ENCODE measurements around the gene NLGN1.

NLGN1 gene

GRCh38 chr3:173893835-173894234 lies 496.3 kb downstream of the NLGN1 start:
- no peak for DNase-seq (ENCODE audit: low read depth in 1 of 2, low spot score in 1 of 2)

DNA sequence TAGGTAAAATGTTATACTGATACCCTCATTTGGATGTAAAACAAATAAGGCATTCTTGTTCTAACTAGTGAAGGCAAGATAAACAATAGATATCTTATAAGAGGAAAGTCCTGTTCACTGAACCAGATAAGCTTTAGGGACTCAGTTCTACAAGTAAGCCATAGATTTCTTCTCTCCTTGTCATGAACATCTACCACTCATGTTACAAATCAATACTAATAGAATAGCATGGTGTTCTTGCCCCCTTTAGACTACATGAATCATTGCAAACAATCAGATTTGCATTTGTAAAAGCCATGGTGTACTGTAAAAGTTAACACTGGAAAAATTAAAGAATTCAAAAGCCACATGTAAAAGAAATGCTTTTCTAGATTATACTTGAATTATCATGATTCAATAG lies 500.1 kb downstream of the NLGN1 start:
- DNase-seq (ENCODE audit: low read depth in 1 of 2, low spot score in 1 of 2), result no peak

DNA sequence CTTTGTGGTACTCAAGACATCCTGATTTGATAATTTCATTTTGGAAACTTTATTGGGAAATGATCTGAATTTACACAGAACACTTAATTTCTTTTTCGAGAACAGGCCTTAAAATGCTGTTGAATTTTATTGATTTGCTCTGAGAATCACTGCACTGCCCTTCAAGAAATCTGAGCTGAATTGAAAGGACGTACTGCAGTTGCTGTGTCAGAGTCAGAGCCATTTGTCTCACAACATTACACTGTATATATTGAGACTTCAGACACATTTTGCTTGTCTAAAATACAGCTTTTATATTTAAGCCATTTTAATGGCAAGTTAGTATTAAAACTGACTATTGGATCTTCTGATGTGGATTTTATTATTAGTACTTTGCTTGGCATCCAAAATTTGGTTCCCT lies 504.1 kb downstream of the NLGN1 start:
- no peak for DNase-seq (ENCODE audit: low read depth in 1 of 2, low spot score in 1 of 2)

DNA sequence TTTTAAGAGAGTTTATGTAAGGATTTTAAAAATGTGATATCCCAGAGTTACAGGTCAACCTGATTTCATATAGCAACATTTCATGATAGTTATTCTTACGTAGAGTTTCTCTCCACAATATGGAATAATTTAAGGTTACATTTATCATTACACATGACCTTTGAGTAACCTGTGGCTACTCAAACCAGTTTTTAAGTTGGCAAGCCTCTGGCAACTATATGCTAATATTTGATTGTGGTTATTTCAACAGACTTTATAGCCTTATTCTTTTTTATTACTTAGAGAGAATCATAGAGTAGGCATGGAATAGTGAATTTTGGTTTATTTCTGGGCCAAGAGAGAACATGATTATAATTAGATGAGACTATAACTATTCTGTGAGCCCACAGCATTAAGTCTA lies 504.9 kb downstream of the NLGN1 start:
- DNase-seq (ENCODE audit: low read depth in 1 of 2, low spot score in 1 of 2), result no peak

GRCh38 chr3:173902871-173903270 lies 505.3 kb downstream of the NLGN1 start:
- DNase-seq (ENCODE audit: low read depth in 1 of 2, low spot score in 1 of 2), result no peak

- DNase-seq (ENCODE audit: low read depth in 1 of 2, low spot score in 1 of 2), result no peak
Observed at GRCh38 chr3:173905381-173905780, 507.8 kb downstream of the NLGN1 start.

DNA sequence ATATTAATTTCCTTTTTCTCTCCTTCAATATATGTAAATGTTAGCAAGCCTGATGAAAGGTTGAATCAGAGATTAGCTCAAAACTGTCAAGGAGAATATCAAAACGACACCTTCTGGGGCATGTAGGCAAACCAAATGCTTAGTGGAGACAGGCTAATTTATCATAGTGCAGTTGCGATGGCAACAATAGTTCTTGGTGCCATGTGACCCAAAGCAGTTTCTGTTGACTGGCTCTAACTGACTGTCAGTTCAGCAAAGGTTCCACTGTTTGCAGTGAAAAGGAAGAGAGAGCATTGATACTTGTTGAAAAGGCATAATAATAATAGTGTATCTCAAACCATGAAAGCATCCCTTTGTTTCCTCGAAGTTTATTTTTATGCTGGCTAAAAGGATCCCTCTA lies 513.9 kb downstream of the NLGN1 start:
- DNase-seq (ENCODE audit: low read depth in 1 of 2, low spot score in 1 of 2), result no peak

DNA sequence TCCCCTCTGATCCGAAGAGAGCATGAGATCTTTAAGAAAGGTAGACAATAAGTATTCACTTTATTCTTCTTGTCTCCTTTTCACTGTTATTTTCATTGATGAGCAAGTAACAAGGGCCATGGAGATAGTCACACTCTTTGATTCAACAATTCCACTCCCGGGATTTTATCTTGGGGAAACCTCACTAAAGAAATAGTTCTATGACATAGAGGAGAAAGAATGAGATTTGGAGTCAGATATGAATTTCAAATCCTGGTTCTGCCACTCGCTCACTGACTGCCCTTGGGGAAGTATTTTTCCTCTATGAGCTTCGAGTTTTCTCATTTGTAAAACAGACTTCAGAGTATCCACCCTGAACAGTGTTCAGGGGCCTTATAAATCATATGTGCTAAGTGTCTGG lies 514.6 kb downstream of the NLGN1 start:
- no peak for DNase-seq (ENCODE audit: low read depth in 1 of 2, low spot score in 1 of 2)

GRCh38 chr3:173913397-173913796 lies 515.9 kb downstream of the NLGN1 start:
- no peak for DNase-seq (ENCODE audit: low read depth in 1 of 2, low spot score in 1 of 2)

DNA sequence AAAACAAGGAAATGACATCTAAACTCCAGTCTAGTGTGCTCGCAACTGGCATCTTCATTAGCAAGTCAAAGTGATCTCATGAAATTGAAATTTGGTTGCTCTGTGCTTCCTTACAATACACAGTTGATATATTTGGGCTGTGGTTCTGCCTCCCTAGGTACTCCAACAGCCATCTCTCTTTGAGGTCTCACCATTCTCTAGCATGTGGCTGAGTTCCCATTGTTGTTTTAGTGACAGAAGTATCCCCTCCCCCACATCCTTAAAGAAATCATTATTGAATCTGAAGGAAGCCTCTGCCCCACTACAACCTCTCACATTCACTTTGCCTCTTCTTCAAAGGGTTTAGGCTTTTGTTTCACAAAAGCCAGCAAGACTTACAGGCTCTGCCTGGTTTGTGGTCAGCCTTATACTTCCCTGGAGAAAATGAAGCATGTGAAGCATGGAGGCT lies 516.5 kb downstream of the NLGN1 start:
- no peak for DNase-seq (ENCODE audit: low read depth in 1 of 2, low spot score in 1 of 2)

GRCh38 chr3:173916799-173917198 lies 519.3 kb downstream of the NLGN1 start:
- DNase-seq (ENCODE audit: low read depth in 1 of 2, low spot score in 1 of 2), result no peak

DNA sequence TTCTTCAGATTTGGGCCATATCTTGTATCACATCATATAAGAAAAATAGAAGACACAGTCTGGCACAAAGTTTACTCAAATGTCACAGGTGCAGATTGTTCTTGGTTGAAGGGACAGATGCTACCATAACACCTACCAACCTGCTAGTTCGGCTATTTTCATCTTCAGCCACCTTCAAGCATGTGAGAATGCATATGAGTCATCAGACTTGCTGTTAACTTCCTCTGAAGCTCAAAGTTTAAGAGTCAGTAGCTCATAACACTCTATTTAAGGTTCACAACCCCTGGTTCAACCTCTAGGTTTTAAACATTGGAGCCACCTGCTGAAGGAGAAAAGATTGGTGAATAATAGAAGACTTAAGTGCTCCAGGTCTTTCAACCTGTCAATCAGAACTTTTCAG lies 522.8 kb downstream of the NLGN1 start:
- DNase-seq (ENCODE audit: low read depth in 1 of 2, low spot score in 1 of 2), result no peak

GRCh38 chr3:173921732-173922131 lies 524.2 kb downstream of the NLGN1 start:
- no peak for DNase-seq (ENCODE audit: low read depth in 1 of 2, low spot score in 1 of 2)

DNA sequence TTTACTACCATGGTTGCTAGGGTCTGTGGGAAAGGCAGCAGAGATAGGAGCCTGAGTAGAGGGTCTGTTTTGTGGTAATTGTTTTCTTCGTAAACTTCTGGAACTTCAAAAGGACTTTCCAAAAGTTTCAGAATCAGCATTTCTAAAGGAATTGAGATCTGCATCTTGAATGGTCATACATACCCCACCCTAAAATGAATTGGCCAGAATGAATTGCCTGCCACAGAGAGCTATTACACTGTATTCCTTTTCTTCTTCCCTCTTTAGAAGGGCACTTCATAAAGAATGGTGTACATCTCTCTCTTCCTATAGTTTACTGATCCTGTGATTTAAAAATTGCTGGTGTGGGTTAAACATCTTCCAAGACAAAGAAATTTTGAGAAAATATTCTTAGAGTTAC lies 525.7 kb downstream of the NLGN1 start:
- DNase-seq (ENCODE audit: low read depth in 1 of 2, low spot score in 1 of 2), result no peak

DNA sequence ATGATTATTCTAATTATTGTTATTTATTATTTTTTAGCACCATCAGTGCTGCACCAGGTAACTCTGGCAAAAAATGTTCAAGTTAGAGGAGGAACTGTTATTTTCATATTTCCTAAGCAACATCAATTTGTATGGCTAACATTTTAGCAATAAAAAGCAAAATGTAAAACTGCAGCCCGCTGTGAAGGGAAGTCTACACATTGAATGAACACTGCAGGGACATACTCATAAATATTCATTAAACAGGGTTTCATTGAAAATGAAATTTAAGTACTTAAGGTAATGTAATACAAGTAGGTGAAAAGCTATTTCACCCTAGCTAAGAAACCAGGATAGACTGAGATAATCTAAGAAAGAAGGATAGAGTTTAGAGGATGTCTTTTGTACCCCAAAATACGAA lies 532.7 kb downstream of the NLGN1 start:
- DNase-seq (ENCODE audit: low read depth in 1 of 2, low spot score in 1 of 2), result no peak

DNA sequence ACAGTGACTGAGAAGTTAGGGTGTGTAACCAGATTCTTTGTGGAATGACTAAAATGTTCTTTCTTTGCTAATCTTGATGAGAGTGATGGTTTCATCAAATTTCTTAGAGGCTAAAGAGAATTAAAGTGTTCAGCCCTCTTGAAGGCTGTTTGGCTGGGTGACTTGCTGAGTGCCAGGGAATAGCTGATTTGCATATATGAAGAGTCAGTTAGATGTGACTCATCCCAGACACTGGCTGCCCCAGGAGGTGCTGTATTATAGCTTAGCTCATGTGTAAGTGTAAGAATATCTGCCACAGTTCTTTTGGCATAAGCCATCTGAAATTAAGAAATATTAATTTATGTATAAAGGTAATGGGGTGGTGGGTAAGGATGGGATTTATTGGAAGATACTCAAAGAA lies 535.1 kb downstream of the NLGN1 start:
- no peak for DNase-seq (ENCODE audit: low read depth in 1 of 2, low spot score in 1 of 2)

GRCh38 chr3:173933113-173933512 lies 535.6 kb downstream of the NLGN1 start:
- DNase-seq (ENCODE audit: low read depth in 1 of 2, low spot score in 1 of 2), result no peak

GRCh38 chr3:173936316-173936715 lies 538.8 kb downstream of the NLGN1 start:
- no peak for DNase-seq (ENCODE audit: low read depth in 1 of 2, low spot score in 1 of 2)

GRCh38 chr3:173938159-173938558 lies 540.6 kb downstream of the NLGN1 start:
- DNase-seq (ENCODE audit: low read depth in 1 of 2, low spot score in 1 of 2), result no peak

GRCh38 chr3:173938616-173939015 lies 541.1 kb downstream of the NLGN1 start:
- DNase-seq (ENCODE audit: low read depth in 1 of 2, low spot score in 1 of 2), result no peak

DNA sequence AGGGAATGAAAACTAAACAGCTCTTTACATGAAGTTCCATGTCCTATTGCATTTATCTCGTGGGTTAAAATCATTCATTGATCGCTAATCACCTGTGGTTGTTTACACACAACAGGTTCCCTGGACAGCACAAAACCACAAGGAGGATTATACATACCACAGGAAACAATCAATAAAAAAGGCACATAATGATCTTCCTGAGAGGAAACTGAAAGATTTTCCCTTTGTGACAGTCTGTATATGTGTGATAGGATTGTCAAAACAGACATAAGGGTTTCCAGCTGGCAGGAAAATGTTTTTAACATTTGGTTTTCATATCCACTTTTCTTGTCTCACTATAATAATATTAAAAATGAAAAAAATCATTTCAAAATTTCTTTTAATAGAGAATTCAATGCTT lies 541.8 kb downstream of the NLGN1 start:
- DNase-seq (ENCODE audit: low read depth in 1 of 2, low spot score in 1 of 2), result no peak

DNA sequence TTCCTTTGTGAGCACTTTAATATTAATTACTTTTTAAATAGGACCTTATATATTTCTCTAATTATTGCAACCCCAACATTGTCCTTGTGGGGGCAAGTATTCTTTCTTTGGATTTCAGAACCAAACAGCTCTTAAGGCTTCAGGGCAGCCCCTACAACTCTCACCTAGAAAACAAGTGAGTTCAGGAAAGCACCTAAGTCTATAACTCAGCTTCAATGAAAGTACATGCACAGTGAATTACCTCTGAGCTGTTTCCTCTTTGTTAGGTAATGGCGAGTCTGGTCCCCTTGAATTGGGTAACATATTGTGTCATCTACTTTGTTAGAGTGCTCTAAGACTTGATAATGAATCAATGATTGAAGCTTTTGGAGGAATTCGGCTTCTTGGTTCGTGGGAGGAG lies 545.7 kb downstream of the NLGN1 start:
- no peak for DNase-seq (ENCODE audit: low read depth in 1 of 2, low spot score in 1 of 2)

- no peak for DNase-seq (ENCODE audit: low read depth in 1 of 2, low spot score in 1 of 2)
Observed at GRCh38 chr3:173945170-173945569, 547.6 kb downstream of the NLGN1 start.

DNA sequence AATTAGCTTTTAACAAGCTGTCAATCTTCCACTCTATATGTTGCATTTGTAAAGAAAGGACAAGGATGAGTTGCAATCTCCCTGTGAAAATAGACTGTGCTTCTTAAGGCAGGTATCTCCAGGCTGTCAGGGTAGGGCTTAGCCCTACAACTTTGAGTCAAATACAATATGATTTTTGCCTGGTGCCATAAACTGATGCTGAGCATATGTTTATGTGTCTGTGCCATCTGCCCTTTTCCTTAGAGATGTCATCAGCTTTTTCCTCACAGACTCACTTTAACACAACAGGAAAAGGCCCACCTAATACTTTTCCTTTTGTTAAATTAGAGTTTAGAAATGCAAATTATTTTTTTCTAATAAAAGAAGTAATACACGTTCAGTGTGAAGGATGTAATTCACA lies 548.3 kb downstream of the NLGN1 start:
- no peak for DNase-seq (ENCODE audit: low read depth in 1 of 2, low spot score in 1 of 2)

Measured in activated CD4-positive, alpha-beta T cell treated with anti-CD3 and anti-CD28 coated beads, Interleukin-2, amount 50 U/mL, for 24 hours (primary cell).